NCI-H226 (cell line): ENCODE measurements around the gene RIPK1.
"Not testable (repeated sequence)": the region's sequence is repeated elsewhere in the genome, so short reads cannot be mapped to it uniquely, and the experiment has no call there.

Source experiments
- DNase-seq: peaks from one replicate; pipeline ENCODE4 v3.0.0-alpha.2; 2015

The RIPK1 gene

DNA sequence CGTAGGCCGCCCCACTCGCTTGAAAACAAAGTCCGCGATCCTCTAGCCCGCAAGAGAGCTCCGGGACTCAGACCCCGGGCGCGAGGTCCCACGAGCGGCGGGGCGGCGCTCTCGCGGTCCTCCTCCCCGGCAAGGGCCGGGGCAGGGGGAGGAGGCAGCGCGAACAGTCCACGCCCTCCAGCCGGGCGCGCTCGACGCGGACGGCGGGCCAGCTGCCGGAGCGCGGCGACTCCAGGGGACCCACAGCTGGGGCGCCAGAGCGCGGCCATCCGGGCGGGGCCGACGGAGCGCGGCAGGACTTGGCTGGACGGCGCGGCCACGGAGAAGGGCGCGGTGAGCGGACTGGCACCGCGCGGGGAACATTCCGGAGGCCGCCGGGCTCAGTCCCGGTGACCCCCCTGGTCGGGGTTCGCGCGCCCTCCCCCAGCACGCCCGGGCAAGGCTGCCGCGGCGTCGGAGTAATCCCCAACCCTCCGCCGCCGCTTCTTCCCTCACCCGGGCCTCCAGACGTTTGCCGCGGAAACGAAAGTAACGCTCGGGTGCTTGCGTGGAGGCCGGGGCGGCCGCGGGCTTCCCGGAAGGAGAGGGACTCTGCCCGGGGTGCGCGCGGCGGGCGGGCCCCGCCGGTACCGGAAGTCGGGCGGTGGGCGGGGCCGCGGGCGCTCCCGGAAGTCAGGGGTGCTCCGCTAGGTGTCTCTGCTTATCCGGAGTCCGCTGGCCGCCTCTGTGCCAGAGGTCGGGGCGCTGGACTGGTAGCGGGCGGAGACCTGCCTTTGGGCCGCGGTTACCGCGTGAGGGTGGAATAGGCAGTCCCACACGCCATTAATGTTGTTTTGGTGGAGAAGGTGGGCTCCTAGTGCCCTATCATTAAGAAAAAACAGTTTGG lies at the start of gene RIPK1:
Gene RIPK1, plus strand, starts transcription at position 166 of the 886 bp plus-strand sequence. CDS start 8,330 bp downstream, outside the sequence.
- DNase-seq: peak; percentile 87

DNA sequence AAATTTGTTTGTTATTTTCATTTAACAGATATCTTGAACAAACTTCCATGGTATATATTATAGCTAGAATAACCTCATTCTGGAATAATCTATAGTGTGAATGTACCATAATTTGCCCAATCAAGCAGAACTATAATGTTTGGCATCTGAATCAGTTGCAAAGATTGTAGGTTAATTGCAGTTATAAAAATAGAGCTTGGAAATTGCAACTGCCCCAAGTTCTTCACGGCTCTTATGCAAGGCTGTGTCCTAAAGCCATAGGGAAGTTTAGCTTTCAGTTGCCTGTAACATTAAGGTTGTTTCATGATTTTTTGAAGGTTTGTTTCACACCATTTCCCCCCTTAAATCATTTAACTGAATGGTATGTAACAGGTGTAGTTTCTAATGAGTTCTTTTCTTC lies 49.2 kb upstream of the RIPK1 start:
- no peak for DNase-seq

DNA sequence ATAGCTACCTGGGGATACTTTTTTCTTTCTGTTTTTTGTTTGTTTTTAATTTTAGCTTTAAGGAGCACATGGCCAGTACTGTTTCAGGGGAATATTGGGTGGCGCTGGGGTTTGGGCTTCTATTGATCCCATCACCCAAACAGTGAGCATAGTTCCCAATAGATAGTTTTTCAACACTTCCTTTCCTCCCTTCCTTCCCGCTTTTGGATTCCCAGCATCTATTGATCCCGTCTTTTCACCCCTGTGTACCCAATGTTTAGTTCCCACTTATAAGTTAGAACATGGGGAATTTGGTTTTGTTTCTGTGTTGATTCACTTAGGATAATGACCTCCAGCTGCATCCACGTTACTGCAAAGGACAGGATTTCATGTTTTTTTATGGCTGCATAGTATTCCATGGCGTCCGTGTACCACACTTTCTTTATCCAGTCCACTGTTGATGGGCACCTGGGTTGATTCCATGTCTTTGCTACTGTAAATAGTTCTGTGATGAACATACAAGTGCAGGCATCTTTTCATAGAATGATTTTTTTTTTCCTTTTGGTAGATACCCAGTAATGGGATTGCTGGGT lies 48.5 kb upstream of the RIPK1 start:
- no peak for DNase-seq

DNA sequence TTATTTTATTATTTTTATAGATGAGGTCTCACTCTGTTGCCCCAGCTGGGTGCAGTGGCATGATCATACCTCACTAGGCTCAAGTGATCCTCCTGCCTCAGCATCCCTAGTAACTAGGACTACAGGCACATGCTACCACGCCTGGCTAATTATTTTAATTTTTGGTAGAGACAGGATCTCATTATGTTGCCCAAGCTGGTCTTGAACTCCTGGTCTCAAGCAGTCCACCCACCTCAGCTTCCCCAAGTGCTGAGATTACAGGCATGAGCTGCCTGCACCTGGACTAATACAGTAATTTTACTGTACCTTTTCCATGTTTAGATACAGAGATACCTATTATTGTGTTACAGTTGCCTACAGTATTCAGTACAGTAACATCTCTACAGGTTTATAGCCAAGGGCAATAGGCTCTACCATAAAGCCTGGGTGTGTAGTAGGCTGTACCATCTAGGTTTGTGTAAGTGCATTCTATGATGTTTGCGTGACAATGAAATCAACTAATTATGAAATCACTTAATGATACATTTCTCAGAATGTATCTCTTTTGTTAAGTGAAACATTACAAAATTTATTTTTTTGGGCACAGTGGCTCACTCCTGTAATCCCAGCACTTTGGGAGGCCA lies 47.2 kb upstream of the RIPK1 start:
- not testable (repeated sequence) for DNase-seq

DNA sequence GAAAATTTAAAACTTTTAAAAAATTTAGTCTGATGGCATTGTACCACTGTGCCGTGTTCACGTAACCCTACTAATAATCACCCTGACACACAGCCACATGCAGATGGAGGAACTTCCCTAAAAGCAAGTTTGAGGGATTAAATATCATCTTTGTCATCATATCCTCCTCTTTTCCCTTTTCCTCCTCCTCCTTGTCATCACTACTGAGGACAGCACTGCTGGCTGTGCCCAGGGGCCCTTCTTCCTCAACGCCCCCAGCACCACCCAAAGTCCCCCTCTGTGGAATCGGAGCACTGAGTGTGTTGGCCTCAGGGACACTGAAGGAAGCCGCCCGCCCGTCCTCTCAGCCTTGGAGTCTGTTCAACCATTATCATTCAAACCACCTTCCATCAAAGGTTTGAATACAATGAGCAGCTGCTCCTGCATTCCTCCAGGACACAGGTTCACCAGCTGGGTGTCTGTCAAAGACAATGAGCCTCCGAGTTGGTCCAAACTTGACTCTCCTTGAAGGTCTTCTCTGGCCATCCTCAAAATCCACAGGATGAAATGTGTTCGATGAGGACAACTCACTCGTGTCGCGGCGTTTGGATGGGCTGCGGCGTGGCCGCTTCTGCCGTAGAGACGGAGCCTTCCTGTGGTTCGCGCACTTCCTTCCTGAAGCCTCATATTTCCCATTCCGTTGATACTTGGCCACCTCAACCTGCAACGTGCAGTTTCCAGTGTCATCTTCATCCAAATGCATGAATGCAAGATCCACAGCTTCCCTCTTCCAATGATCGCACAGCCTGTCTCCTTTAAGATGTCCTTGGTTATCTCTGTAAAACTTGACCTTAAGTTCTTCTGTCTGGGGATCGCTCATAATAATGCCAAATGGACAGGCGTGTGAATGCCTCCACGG lies 45.3 kb upstream of the RIPK1 start:
- no peak for DNase-seq

DNA sequence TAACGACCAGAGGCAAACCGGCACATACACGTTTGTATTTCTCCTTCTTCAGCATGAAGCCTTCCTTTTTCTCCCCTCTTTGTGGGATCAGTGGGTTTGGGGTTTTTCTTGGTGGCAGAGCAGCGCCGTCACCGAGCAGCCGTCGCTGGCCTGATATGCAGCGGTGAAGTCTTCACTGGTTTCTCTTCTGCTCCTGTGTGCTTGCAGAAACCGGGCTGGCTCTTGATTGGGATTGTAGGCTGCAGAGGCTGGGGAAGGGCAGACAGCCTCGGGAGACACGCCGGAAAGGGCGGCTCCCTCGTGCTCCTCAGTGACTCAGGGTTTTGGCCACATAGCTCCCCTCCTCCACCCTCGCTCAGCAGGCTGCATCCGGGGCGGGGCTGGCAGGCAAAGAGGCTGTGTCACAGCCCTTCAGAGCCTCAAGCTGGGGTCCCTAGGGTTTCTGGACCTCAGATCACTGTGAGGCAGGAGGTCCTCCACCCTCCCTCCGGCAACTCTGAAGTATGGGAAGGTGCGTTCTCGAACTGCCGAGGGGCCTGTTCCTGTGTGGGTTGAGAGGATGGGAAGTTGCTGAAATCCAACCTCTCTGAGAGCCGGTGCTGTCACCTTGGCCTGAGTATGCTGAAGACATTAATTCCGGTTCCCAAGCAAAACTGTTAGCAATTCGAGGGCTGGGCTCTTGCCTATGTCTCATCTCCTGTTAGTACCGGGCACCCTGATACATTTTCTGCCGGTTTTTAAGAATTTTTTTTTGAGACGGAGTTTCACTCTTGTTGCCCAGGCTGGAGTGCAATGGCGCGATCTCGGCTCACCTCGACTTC lies 44.4 kb upstream of the RIPK1 start:
- peak; percentile 92 for DNase-seq

DNA sequence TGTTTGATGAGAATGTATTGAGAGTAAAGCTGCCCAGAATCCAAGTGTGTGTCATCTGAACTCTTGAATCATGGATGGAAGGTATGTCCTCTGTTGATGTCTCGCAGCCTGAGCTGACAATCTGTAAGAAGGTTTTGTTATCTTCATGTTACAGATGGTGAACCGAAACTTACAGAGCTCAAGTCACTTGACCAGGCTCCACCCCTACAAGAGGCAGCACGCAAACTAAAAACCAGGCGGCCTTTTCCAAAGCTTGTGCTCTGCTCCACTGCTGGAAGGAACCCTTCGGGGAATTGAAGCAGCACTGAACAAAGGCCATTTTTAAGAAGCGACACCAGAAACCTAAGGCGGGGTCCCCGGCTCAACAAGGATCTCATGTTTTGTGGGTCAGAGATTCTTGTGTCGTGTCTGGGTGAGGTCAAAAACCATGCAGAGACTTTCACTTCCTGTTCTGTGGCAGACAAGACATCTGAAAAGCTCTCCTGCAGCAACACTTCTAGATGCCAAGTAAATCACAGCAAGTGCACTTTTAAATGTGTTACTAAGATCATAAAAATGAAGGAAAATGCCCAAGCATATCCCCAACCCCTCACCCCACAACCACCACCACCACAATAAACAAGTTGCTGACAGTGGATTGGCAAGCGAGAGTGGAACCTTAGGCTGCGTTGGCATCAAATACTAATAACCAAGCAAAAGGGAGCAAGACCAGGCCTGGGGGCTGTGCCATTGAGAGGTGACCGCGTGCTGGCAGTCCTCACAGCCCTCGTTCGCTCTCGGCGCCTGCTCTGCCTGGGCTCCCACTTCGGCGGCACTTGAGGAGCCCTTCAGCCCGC lies 41.3 kb upstream of the RIPK1 start:
- no peak for DNase-seq

DNA sequence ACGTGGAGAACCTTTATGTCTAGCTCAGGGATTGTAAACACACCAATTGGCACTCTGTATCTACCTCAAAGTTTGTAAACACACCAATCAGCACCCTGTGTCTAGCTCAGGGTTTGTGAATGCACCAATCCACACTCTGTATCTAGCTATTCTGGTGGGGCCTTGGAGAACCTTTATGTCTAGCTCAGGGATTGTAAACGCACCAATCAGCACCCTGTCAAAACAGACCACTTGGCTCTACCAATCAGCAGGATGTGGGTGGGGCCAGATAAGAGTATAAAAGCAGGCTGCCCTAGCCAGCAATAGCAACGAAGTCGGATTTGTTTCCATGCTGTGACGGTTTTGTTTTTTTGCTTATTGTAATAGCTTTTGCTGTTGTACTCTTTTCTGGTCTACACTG lies 40.1 kb upstream of the RIPK1 start:
- DNase-seq: not testable (repeated sequence)

DNA sequence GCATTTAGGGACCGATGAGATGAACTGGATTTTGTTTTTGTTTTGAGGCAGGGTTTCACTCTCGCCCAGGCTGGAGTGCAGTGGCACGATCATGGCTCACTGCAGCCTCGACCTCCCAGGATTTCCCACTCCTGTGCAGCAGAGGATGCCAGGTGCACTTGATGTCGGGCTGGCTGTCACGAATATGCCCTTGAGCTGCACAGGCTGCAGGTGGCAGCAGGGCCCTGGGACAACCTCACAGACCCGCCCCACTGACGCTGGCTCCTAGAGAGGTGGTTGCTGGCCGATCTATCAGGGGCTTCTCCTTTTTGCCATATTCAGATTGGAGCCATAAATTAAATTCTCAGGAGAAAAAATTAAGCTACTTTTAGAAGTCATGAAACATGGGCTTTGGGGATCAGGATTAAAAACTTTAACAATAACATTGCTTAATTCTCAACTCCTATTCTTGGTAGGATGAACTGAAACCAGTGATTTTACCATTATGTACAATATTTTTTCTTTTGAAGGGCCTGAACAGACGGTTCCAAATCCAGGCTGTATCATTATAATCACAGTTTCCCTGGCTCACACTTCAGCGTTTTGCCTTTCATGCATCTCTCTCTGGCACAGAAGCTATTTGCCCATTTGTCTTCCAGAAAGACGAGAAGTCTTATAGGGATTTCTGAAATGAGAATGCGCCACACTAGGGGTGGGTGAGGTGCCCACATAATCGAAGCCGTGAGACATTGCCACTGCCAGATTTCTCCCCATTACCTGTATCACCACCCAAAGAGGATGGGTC lies 36.2 kb upstream of the RIPK1 start:
- no peak for DNase-seq

DNA sequence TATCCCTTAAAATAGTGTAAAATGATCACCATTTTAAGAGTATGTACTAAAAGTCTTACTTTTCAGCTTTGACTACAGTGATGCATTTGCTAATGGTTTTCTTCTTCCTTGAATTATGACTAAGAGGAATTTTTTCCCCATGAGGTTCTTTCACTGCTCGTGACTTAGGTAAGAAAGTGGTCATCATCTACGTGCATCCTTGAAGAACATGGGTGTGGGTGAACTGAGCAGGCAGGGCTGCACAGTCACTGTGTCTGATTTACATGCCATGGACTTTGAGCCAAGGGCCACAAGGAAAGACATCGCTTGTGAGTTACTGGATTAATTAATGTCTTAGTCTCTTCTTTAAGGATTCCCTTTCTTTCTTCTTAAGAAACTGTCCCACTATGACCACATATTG lies 35.3 kb upstream of the RIPK1 start:
- DNase-seq: no peak

DNA sequence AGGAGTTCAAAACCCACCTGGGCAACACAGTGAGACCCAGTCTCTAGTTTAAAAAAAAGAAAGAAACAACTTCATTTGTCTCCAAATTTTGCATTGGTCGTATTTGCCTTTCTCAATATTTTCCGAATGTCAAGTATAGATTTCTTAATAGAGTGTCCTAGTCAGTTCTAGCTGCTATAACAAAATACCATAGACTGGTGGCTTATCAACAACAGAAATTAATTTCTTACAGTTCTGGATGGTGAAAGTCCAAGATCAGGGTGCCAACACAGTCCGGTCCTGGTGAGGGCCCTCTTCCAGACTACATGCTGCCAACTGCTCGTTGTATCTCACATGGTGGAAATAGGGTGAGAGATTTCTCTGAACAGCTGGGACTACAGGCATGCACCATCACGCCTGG lies 34.6 kb upstream of the RIPK1 start:
- no peak for DNase-seq

DNA sequence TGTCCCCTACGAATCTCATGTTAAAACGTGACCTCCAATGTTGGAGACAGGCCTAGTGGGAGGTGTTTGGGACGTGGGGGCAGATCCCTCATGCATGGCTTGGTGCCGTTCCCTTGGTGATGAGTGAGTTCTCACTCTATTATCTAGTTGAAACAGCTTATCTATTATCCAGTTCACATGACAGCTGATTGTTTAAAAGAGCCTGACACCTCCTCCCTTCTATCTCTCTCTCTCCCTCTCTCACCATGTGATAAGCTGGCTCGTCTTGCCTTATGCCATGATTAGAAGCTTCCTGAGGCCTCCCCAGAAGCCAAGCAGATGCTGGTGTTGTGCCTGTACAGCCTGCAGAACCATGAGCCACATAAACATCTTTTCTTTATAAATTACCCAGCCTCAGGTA lies 32.9 kb upstream of the RIPK1 start:
- no peak for DNase-seq

DNA sequence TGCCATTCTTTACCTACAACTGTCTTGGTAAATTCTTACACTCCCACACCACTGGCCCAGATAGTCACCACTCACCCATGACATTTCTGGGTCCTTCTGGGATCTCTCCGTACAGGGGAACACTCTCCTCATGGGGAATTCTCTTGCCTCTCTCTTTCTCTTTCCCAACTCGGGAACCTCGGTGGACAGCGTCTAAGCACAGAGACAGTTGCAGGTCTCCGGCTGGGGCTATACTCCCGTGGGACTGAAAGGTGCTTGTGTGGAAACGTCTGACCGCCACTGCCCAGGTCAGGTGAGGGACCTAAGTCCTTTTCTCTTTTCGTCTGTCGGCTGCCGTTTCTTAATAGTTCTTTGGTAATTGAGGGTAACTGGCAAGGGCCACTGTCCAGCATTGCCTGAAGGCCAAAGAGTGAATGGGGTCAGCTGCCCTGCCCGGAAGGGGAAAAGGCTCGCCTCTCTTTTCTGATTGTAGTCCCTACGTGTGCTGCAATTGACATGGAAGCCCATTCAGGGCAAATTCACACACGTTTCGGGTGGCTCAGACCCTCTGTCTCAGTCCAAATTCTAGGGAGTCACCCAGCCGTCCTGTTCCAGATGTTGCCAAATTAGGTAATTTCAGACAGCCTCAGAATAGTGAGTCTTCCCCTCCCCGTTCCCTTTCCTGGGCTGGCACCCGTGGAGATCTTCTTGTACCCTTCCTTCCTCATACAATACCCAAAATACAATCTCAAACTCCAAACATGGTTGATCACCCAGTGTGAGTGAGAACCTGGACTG lies 31.2 kb upstream of the RIPK1 start:
- DNase-seq: no peak

DNA sequence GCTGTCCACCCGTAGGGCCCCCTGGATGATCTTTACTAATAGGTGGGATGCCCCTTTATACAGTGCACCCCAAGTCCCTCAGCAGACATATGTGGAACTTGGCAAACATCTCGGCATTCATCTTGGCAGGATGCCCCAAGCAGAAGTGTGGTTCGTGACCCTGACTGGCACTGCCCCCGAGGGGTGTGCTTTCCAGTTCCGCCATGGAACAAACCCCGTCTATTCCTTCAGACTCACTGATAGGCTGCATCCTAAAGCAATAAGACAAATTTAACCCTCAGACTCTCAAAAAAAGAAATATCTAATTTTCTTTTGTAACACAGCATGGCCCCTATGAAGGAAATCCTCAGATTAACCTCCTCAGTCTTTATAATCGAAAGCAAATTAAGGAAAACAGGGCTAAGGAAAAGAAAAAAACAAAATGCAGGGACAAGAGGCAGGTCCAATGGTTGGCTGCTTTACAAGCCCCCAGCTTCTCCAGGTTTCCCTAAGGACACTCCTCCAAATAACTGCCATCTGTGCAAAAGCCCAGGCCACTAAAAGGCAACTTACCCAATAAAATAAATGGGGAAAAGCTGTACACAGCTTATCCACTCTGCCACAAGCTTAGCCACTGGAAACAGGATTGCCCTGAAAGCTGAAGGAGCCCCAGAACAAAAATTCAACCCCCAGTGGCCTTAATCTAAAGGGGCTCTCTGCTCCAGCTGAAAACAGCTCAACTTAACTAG lies 30.5 kb upstream of the RIPK1 start:
- DNase-seq: no peak

DNA sequence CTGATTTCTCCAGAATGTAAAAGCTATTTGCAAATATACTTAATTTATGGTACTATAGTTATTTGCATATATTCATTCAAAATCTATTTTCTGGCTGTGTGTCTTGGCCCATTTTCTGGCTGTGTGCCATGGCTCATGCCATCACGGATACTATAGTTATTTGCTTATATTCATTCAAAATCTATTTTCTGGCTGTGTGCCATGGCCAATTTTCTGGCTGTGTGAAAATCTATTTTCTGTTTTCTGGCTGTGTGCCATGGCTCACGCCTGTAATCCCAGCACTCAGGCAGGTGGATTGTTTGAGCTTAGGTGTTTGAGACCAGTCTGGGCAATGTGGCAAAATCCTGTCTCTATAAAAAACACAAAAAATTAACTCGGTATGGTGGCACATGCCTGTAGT lies 28.9 kb upstream of the RIPK1 start:
- no peak for DNase-seq

DNA sequence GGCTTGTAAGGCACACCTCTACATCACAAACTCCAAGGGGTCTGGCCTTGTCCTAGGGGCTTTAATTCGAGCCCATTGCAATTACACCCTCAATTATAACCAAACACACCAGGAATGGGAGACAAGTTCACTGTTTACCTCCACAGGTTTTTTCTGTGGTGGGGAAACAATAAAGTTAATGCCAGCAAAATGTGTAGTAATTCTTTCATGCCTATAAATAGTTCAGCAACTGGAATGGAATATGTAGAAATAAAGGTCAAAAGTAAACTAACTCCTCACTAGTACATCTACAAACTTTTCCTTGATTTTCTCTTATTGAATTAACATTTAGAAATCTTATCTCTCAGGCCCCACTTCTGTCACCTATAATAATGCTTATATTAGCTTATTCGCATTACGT lies 27.1 kb upstream of the RIPK1 start:
- DNase-seq: no peak

DNA sequence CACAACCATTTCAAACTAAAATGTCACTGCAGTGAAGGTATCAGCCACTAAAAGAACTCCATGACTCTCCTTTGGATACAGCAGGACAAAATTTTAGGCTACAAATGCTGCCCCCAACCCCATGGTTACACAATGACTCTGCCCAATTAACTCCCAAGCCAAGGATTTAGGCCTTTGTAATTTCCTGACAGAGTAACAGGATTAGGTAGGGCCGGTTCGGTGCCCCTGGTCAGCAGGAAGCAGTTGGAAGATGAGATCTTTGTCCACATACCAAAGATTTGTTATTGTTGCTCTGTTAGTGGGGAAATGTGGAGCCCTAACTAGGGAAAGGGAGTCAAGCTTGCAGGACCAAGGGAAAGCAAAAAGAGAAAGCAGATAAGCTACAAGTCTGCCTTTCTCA lies 26.7 kb upstream of the RIPK1 start:
- DNase-seq: no peak

DNA sequence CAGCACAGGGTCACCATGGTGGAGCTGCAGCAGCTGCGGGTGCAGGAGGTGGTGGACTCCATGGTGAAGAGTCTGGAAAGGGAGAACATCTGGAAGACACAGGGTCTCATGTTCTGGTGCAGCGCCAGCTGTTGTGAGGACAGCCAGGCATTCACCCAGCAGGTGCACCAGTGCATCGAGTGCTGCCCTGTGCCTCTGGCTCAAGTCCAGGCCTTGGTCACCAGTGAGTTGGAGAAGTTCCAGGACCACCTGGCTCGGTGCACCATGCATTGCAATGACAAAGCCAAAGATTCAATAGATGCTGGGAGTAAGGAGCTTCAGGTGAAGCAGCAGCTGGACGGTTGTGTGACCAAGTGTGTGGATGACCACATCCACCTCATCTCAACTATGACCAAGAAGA lies 22.9 kb upstream of the RIPK1 start:
- no peak for DNase-seq

DNA sequence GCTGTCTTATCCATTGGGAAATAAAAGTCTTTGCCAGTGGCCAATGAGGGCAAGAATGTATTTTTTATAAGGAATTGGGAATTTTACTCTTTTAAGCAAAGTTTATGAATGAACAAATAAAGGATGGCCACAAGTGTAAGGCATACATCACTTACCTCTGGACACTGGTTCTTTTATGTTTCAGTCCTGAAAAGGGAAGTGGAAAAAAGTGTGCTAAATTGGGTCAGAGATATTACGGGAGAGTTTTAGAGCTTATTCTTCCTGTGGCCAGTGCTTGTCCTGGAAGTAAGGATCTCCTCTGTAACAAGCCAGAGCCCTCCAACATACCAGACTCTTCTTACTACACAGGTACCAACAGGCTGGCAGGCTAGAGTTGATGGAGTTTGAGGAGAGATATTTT lies 22.5 kb upstream of the RIPK1 start:
- DNase-seq: no peak
